Endothelial cell (in vitro differentiated cells): ENCODE results near the gene CHMP2A. TPM values are rescaled to one million over a fixed set of nuclear protein-coding genes. Genes with fewer than 3 reads are reported as not detected.
A peak's percentile ranks its signal among the peaks of the same experiment; 100 is the strongest.

Source experiments
- DNase-seq: peaks from one replicate; pipeline ENCODE4 v3.0.0; 2021; ENCODE audit warnings: low spot score
- H3K27ac Mint-ChIP-seq: one replicate; pipeline ENCODE4 v1.8.0; 2021; ENCODE audit warnings: mixed read lengths, inconsistent platforms; ENCODE audit not compliant: unreplicated experiment
- H3K27me3 Mint-ChIP-seq: one replicate; pipeline ENCODE4 v1.8.0; 2021; ENCODE audit warnings: mild to moderate bottlenecking, moderate library complexity, mixed read lengths, inconsistent platforms; ENCODE audit not compliant: unreplicated experiment
- H3K36me3 Mint-ChIP-seq: one replicate; pipeline ENCODE4 v1.8.0; 2021; ENCODE audit warnings: mild to moderate bottlenecking, low read depth, mixed read lengths, inconsistent platforms; ENCODE audit not compliant: unreplicated experiment
- H3K4me1 Mint-ChIP-seq: one replicate; pipeline ENCODE4 v1.8.0; 2021; ENCODE audit warnings: mild to moderate bottlenecking, mixed read lengths, inconsistent platforms; ENCODE audit not compliant: unreplicated experiment
- H3K4me3 Mint-ChIP-seq: one replicate; pipeline ENCODE4 v1.8.0; 2021; ENCODE audit warnings: mild to moderate bottlenecking, mixed read lengths, inconsistent platforms; ENCODE audit not compliant: unreplicated experiment
- H3K9me3 Mint-ChIP-seq: one replicate; pipeline ENCODE4 v1.8.0; 2021; ENCODE audit warnings: mixed read lengths, inconsistent platforms; ENCODE audit not compliant: unreplicated experiment
- total RNA-seq: library from RNA; stranded (reverse); fragmentation: NEBNext Ultra II Directional; extraction: Animal tissue kit (Norgen Biotek cat#: 25700); gene quantifications from one replicate; pipeline ENCODE4 v1.2.1, GENCODE V29; 2021; ENCODE audit not compliant: unreplicated experiment
- TF ChIP-seq, protein P1 (sequence below): fragments of 200-600 bp; sonication (generic); IDR thresholded peaks from one replicate; pipeline ENCODE4 v1.5.0; 2021; ENCODE audit warnings: antibody characterized with exemption; ENCODE audit not compliant: unreplicated experiment

Gene CHMP2A
- total RNA-seq, 1 donor from 2014 or later: 130 TPM

DNA sequence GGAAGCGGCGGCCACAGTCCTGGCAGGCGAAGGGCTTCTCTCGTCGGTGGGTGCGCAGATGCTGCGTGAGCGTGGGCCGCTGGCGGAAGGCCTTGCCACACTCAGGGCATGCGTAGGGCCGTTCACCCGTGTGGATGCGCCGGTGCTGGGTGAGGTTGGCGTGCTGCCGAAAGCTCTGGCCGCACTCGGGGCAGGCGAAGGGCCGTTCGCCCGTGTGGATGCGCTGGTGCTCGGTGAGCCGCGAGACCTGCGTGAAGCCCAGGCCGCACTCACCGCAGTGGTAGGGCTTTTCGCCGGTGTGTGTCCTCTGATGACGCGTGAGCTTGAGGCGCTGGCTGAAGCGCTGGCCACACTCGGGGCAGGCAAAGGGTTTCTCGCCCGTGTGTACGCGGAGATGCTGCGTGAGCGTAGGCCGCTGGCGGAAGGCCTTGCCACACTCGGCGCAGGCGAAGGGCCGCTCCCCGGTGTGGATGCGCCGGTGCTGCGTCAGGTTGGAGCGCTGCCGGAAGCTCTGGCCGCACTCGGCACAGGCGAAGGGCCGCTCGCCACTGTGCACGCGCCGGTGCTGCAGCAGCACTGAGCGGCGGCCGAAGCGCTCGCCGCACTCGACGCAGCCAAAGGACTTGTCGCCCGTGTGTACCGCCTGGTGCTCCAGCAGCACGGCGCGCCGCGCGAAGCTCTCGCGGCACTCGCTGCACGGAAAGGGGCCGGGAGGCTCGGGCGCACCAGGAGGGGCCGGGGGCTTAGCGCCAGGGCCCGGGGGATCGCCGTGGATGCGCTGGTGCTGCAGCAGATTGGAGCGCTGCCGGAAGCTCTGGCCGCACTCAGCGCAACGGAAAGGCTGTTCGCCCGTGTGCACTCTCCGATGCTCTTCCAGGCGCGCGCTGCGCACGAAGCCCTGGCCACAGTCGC, 7.5 kb upstream of the CHMP2A start:
- Mint-ChIP-seq H3K27ac (no peak overlapping the region), H3K4me3 (no peak overlapping the region), H3K9me3 (no peaks in the 10 kb centered on the region), H3K36me3 (peaks cover 19% of the 10 kb centered on the region), H3K27me3 (peaks cover 19% of the 10 kb centered on the region), H3K4me1 (peaks cover 17% of the 10 kb centered on the region)
- peak; percentile 35 for DNase-seq
- TF ChIP-seq, protein P1, sequence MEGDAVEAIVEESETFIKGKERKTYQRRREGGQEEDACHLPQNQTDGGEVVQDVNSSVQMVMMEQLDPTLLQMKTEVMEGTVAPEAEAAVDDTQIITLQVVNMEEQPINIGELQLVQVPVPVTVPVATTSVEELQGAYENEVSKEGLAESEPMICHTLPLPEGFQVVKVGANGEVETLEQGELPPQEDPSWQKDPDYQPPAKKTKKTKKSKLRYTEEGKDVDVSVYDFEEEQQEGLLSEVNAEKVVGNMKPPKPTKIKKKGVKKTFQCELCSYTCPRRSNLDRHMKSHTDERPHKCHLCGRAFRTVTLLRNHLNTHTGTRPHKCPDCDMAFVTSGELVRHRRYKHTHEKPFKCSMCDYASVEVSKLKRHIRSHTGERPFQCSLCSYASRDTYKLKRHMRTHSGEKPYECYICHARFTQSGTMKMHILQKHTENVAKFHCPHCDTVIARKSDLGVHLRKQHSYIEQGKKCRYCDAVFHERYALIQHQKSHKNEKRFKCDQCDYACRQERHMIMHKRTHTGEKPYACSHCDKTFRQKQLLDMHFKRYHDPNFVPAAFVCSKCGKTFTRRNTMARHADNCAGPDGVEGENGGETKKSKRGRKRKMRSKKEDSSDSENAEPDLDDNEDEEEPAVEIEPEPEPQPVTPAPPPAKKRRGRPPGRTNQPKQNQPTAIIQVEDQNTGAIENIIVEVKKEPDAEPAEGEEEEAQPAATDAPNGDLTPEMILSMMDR: no peak

DNA sequence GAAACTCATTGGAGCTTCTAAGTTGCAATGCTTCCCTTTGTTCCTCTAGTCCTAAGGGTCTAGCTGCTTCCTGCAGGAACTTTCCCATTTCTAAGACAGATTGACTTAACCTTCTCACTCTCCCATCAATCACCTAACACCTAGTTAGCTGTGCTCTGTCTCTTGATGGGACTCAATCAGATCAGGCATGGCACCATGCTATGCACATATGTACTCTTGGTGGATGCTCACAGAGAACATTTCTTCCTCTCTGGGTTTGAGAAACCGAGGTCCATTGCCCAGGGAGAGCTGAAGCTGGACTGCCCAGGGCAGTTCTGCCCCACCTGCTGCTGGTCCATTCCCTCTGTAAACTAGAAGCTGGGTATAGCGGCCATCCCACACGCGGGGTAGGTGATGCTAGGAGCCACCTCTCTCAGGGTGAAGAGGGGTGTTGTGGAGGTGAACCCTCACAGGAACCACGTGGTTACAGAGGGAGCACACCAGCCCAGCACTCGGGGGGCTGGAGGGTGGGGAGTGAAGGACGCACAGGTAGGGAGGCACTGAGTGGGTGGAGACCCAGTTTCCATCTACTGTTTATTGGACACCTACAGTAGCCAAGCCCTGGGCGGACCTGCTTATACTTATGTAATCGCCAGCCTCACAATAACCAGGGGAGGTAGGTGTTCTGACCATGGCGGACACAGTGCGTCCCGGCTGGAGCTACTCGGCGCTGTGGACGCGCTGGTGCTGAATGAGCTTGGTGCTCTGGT, 6.6 kb upstream of the CHMP2A start:
- Mint-ChIP-seq H3K4me1 (peaks cover 25% of the 10 kb centered on the region), H3K27me3 (peaks cover 21% of the 10 kb centered on the region)

DNA sequence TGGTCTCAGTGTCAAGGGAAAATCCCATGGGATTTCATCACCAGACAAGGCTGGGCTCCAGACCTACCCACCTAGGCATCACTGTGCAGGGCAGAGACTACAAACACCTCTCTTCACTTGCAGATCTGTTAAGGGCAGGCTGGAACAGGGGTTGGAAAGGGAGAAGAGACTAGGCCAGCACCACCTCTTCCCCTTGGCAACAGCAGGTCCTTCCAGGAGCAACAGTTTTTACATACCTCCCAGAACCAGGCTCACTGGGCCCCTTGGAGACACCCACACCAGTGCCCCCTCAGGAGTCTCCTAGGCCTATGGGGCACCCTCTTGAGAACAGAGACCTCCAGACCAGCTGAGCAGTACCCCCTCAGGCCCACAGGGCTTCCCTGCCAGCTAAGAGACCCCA, 6.0 kb upstream of the CHMP2A start:
- peaks cover 30% of the 10 kb centered on the region for H3K36me3 Mint-ChIP-seq
- H3K9me3 Mint-ChIP-seq: no peaks in the 10 kb centered on the region
- H3K27ac Mint-ChIP-seq: no peak overlapping the region
- H3K4me3 Mint-ChIP-seq: no peak overlapping the region
- peaks cover 23% of the 10 kb centered on the region for H3K27me3 Mint-ChIP-seq
- no peak for DNase-seq
- TF ChIP-seq, protein P1: no peak
- peaks cover 30% of the 10 kb centered on the region for H3K4me1 Mint-ChIP-seq

More for the DNA sequence above, 6.6 kb upstream of the CHMP2A start:
- Mint-ChIP-seq H3K36me3 (peaks cover 25% of the 10 kb centered on the region), H3K9me3 (no peaks in the 10 kb centered on the region), H3K4me3 (peak overlapping the region; percentile 77), H3K27ac (peak overlapping the region; percentile 57)
- no peak for DNase-seq
- TF ChIP-seq, protein P1: no peak

DNA sequence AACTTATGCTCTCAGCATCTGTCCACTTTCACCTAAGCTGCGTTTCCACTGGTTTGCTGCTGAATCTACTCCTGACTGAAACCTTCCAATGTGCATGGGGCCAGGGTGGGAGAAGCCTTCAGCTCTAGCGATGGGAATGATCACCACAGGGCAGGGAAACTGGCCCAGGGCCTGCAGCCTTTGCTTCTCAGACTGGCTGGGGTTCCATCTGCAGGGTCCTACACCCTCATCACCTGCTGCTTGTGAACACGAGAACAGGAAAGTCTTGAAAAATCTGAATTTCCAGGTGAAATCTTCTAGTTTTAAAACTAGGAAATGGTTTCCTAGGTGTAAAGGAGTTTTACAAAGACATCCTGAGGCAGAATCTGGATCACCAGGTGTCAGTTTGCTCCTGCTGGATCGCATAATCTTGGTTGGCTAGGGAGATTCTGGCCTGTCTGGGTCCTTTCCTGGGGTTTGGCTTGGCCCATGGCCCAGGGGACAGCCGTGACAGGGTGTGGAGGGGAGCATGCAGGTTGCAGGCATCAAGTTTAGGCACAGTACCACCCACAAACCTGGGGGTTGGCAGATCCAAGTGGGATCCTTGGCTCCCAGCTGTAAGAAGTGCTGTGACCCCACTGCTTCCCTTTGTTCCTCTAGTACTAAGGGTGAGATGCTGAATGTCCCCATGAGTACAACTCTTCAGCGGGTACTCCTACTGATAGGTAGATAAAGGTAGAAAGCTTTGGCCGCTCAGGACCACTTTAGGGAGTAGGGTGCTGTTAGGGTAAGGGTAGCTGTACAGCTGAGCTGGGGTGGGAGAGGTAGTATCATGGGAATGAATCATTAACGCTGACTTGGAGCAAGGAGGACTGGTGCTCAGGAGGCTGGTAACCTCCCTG, 5.3 kb upstream of the CHMP2A start:
- Mint-ChIP-seq H3K4me3 (peak overlapping the region; percentile 96), H3K27ac (peak overlapping the region; percentile 99), H3K36me3 (peaks cover 33% of the 10 kb centered on the region), H3K9me3 (no peaks in the 10 kb centered on the region), H3K4me1 (peaks cover 30% of the 10 kb centered on the region), H3K27me3 (peaks cover 24% of the 10 kb centered on the region)
- DNase-seq: no peak
- TF ChIP-seq, protein P1: no peak
